Measurements from ENCODE around the gene CDC34.

CDC34 gene

DNA sequence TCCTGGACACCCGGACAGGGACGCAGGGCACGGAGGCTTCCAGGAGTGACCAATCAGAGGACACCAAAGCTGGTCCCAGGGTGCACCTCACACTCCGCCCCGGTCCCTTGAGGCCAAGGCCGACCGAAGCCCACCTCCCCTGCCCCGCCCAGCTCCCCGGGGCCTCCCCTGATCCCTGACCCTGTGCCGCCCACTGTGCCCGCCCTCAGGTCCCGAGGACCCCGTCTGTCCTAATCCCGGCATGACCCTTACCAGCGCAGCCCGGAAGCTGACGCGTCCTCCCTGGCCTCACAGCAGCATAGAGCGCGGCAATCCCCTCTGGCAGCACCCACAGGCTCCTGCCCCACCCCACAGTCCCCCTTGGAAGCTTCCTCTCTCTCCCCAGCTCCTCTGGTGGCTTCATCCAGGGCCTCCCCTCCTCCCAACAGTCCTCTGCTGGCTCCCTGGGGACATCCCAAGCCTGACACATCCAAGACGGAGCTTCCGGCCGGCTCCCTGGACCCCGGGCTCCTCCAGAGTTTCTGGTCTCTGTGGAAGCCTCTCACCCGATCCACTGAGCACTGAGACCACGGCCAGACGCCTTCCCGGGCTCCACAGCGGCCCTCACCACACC, 7.4 kb upstream of the CDC34 start:
- no peak for DNase-seq

DNA sequence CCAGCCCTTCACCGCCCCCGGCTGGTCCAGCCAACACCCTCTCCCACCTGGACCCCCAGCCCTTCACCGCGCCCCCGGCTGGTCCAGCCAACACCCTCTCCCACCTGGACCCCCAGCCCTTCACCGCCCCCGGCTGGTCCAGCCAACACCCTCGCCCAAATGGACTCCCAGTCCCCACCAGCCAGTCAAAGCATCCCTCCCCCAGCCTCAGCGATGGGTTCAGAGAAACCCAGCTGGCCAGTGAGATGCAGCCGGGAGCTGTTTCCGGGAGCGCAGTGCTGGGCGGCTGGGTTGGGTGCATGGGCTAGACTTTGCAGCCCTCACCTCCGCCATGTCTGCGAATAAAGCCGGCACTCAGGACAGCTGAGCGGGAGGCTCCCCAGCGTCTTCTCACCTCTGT, 6.5 kb upstream of the CDC34 start:
- DNase-seq = no peak

- DNase-seq = no peak
These were observed 5.6 kb upstream of the CDC34 start for GRCh38 chr19:525857-526419.

- no peak for DNase-seq
These were observed 1.2 kb upstream of the CDC34 start for GRCh38 chr19:530134-531008.

DNA sequence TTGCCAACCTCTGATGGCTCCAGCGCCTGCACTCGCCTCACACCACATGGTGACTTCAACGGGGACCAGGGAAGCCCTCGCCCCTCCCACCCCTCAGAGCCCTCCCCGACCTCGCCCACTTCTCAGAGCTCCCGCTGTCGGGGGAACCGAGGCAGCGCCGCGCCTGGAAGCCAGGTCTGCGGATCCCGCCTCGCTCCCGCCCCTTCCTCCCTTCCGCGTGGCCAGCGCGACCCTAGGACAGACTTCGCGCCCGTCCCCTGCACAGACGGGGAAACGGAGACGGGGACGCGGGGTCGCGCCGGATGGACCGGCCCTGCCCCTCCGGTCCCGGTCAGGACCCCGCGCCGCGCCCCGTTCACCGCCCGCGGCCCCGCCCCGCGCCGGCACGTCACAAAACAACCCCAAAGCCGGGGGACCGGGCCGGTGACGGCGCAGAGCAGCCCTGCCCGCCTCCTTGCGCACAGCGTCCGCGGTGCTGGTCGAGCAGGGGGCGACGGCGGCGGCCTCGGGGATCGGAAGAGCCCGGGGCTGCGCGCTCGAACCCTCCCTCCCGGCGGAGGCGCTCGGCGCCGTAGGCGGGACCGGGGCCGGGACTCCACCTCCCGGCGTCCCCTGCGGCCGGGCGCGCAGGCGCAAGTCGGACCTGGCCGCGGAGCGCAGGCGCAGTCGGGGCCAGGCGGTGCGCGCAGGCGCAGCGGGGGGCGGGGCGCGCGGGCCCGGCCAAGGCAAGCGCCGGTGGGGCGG, 379 bp upstream of the CDC34 start:
- DNase-seq = peak; percentile 93 to 98 (median 96)

DNA sequence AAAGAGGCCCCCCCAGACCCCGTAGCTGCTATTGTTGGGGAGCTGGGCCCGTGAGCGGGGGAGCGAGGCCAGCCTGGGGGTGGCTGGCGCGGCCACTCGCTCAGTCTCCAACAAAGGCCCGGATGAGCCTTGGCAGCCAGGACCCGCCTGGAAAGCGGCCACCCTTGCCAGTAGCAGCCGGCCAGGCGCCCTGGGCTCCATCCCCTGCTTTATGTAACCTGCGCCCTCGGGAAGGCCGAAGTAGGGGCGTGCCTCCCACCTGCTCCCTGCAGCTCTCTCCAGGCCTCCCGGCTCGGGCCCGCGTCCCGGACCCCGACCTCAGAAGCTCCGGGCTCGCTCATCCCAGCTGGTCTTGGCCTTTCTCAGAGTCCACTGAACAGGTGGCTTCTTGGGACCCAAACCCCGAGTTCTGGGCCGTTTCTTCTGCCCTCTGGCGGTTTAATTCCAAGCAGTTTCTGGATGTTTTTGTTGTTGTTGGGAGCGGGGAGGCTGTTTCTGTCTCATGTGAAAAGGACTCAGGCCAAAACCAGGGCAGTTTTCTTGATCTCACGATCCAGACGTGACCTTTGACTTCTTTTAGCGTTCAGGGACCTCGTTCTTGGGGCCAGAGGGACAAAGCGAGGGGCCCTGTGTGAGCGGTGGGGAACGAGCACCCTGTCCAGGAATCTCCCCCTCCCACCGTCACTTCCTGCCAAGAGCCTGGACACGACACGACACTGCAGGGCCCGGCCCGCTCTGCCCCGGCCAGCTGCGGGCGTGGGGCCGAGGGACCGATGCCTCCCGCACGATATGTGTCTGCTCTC, 1.2 kb downstream of the CDC34 start:
- DNase-seq = peak; percentile 59 to 73 (median 65)

DNA sequence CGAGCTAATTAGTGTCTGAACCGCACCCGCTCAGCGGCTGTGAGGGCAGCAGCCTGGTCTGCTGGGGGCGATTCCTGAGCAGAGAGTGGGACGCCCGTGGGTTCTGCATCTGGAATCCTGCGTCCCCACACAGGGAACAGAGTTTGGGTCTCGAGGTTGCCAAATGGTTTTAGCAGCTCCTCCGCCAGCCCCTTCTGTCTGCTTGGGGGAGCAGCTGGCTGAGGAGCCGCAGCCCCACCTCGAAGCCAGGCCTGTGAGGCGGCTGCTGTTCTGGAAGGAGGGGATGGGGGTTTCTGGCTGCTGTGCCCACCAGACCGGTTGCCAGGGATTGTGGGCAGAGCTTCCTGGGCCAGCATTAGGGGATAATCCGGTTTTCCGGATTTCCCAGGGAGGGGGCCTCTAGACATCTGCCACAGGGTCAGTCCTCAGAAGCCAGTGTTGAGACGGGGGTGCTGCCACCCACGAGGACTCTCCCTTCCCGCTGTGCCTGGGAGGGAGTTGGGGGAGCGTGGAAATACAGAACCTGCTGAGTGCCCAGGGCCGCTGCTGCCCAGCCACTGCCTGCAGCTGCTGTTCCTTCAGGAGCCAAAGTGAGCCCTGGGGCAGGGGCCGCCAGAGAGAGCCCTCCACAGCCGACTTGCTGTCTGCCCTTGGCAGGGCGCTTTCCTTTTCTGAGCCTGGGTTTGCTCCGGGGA, 2.0 kb downstream of the CDC34 start:
- no peak for DNase-seq

GRCh38 chr19:534088-534487, 2.5 kb downstream of the CDC34 start:
- peak in 1 of 4 experiments; percentile 27 for DNase-seq

DNA sequence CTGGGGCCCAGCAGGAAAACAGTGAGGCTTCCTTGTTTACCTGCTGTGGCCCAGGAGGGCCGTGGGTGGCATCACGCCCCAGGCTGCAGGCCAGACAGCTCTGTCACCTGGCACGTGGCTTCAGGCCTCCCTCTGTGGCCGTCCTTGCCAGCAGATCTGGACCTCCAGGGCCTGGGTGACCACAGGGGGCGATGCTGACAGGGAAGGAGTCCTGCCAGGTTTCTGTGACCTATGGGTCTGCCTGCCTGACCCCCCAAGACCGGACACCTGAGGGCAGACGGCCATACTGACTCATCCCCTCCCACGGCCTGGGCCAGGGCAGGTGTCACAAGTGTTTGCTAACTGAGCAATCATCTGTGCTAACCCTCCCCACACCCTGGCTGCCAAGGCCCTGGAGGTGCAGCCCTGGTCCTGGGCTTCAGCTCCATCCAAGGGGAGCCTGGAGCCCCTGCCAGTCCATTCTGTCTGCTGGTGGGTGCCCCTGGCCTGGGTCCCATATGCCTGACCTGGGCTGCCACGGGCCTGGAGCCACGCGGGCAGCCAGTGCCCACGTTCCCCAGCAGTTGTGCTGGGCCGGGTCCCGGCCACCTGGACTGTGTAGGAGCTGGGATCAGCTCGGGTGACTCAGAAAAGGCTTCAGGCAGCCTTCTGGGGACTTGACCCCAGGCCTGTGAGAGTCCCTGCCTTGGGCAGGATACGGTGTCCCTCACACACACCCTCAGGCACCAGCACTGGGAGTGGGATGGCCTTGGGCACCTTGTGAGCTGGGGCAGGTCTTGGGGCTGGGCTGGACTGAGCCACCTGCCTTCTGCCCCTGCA, 3.7 kb downstream of the CDC34 start:
- DNase-seq = no peak

DNA sequence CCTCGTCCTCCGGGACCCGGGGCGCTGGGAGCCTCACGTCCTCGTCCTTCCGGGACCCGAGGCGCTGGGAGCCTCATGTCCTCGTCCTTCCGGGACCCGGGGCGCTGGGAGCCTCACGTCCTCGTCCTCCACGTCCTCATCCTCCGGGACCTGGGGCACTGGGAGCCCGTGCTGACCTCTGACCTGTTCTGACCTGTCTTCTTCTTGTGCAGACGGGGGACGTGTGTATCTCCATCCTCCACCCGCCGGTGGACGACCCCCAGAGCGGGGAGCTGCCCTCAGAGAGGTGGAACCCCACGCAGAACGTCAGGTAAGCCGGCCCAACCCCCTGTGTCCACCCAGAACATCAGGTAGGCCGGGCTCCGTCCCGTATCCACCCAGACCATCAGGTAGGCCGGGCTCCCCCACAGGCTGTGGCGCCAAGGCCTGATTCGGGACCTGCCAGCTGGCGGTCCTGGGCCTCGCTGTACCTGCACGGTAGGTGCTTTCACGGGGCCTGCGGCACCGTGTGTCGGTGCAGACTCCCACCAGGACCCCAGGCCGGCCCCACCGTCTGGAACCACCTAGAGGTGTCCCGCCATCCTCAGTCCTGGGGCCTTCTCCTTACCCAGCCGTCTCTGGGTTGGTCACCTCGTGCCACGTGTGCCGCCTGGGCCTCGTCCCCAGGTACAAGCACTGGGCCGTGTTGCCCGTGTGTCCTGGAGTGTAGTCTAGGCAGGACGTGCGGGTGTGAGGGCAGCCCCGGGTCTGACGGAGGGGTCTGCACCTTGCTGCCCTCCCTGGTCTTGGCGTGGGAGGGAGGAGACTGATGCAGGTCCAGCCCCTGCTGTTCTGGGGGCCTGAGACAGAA, 4.7 kb downstream of the CDC34 start:
- no peak for DNase-seq

DNA sequence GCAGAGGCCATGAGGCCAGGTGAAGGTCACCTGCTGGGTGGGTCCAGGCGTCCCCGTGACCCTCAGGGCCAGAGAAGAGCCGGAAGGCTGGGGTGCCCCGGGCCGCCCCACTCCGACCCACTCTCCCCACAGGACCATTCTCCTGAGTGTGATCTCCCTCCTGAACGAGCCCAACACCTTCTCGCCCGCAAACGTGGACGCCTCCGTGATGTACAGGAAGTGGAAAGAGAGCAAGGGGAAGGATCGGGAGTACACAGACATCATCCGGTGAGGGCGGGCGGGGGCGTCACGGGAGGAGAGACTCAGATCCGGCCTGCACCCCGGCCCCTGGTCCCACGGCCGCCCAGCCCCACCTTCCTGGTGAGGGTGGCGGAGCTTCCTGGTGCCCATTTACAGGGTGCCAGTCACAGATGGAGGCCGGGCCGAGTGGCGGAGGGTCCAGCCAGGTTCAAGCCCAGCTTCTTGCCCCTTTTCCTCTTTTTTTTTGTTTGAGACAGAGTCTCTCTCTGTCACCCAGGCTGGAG, 5.4 kb downstream of the CDC34 start:
- DNase-seq = no peak

GRCh38 chr19:538641-539428, 7.3 kb downstream of the CDC34 start:
- DNase-seq = no peak

GRCh38 chr19:539429-540030, 8.0 kb downstream of the CDC34 start:
- no peak for DNase-seq

- DNase-seq = no peak
These were observed 9.5 kb downstream of the CDC34 start for GRCh38 chr19:540867-541637.

DNA sequence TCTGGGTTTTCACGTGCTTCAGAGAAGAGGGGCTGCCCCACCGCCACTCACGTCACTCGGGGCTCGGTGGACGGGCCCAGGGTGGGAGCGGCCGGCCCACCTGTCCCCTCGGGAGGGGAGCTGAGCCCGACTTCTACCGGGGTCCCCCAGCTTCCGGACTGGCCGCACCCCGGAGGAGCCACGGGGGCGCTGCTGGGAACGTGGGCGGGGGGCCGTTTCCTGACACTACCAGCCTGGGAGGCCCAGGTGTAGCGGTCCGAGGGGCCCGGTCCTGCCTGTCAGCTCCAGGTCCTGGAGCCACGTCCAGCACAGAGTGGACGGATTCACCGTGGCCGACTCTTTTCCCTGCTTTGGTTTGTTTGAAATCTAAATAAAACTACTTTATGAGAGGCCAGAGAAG, 10.1 kb downstream of the CDC34 start:
- DNase-seq = no peak

DNA sequence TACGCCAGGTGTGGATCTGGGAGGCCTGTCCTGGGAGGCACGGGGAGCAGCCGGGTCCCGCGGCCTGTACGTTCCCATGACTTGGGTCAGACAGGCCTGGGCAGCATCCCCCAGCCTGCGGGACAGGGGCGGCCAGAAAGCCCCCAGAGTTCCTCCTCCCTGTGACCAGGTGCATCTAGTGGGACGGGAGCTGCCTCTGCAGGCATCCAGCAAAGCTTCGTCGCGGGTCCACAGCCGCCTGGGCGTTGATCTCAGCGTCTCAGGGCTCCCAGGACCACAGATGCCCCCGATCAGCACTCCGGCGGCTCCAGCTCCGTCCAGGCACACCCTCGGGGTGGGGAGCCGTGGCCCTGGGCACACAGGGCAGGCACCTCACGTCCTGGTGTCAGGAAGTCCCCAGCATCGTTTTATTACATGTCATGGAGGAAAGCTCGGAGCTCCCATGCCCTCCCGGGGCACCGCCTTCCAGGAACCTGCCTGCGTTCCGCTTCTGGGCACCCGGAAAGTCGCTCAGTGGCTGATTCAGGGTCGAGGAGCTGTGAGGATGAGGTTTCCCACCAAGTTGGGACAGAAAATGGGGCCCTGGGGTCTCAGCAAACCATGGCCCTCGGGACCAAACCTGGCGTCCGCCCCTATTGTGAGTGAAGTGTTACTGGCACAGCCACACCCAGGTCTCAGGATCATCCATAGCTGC, 10.8 kb downstream of the CDC34 start:
- DNase-seq = no peak
